ENCODE measurements around the gene AGRN.
"Not testable (repeated sequence)": the region's sequence is repeated elsewhere in the genome, so short reads cannot be mapped to it uniquely, and the experiment has no call there.

AGRN gene

DNA sequence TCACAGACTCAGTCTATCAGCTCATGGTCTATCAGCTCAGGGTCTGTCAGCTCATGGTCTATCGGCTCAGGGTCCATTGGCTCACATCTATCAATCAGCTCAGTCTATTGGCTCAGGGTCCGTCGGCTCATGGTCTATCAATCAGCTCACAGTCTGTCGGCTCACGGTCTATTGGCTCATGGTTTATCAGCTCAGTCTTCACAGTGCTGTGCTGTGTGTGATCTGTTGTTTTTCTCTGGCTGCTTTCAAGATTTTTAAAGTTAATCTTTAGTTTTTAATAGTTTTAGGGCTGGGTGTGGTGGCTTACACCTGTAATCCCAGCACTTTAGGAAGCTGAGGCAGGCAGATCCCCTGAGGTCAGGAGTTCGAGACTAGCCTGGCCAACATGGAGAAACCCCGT, 81.6 kb downstream of the AGRN start:
- no peak overlapping the region for H3K4me3 ChIP-seq (ENCODE audit: low read length)
- DNase-seq (ENCODE audit: low read depth) = no peak
- TF ChIP-seq, protein P1, sequence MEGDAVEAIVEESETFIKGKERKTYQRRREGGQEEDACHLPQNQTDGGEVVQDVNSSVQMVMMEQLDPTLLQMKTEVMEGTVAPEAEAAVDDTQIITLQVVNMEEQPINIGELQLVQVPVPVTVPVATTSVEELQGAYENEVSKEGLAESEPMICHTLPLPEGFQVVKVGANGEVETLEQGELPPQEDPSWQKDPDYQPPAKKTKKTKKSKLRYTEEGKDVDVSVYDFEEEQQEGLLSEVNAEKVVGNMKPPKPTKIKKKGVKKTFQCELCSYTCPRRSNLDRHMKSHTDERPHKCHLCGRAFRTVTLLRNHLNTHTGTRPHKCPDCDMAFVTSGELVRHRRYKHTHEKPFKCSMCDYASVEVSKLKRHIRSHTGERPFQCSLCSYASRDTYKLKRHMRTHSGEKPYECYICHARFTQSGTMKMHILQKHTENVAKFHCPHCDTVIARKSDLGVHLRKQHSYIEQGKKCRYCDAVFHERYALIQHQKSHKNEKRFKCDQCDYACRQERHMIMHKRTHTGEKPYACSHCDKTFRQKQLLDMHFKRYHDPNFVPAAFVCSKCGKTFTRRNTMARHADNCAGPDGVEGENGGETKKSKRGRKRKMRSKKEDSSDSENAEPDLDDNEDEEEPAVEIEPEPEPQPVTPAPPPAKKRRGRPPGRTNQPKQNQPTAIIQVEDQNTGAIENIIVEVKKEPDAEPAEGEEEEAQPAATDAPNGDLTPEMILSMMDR (conservative IDR thresholded peaks at IDR 0.05; ENCODE audit: low read depth, low read length) = no peak

DNA sequence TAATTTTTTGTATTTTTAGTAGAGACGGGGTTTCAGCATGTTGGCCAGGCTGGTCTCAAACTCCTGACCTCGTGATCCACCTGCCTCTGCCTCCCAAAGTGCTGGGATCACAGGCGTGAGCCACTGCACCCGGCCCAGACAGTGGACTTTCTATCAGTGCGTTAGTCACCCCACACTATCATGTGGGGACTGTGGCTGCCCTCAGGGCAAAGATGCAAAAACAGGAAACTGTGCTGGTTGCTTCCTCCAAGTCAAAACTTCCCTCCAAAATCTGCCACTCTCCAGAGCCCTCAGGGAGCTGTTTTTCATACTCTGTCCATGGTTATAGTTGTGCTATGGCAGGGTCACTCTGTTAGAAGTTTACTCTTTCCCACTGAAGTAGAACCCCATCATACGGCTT, 84.2 kb downstream of the AGRN start:
- not testable (repeated sequence) for DNase-seq (ENCODE audit: low read depth); H3K4me3 ChIP-seq (ENCODE audit: low read length)

Measured in retinal pigment epithelial cell (primary cell).